ENCODE measurements around the gene ANKRD16. TPM values are rescaled to one million over a fixed set of nuclear protein-coding genes. Genes with fewer than 3 reads are reported as not detected.
"Not testable (repeated sequence)": the region's sequence is repeated elsewhere in the genome, so short reads cannot be mapped to it uniquely, and the experiment has no call there.

Gene ANKRD16
- total and polyA plus RNA-seq, 2 experiments from 2014 or later: 29.0 to 32.3 TPM

DNA sequence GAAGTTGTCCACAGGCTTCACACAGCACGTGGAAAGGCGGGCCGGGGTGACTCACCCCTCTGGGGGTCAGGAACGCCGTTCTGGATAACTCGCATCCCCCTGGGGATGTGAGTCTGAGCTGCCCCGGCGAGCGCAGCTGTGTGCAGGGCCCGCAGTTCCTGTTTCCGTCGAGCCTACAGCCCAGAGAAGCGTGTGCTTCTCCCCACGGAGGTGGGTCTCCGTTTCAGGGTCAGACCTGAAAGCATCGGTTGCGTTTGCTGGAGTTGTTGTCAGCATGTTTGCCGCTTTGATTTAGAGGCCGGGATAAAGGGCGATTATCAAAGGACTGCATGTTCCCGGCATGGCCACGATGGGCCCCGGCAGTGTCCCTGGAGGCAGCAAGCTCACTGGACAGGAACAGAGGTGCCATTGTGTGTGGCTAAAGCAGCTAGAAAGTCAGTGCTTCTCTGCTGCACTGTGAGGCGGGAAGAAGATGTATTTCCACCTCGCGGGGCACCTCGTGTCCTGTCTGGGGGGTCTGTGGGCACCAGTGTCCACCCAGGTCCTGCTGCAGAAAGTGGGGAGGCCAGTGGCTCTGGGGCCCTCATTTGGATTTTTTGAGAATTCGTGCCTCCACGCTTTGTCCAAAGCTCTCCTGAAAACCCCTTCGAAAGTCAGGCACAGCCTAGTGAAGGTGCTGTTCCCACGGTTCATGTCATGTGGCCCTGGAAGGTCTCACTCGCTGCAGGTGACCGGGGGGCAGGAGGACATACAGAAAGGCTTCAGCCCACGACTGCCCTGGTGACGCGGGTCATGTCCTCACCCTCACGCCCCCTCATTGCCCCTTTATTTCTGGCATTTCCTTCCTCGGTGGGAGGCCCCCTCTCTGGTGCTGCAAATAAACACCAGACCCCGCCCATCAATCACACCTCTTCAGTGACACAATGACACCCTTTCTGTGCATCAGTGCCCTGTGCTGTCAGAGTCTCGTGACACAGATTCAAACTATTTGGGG, 49.1 kb downstream of the ANKRD16 start:
- DNase-seq (ENCODE audit: low read depth in 1 of 2, low spot score in 1 of 2): peak; percentile 39 to 78
- no peak for TF ChIP-seq CTCF (IDR thresholded peaks at IDR 0.05; ENCODE audit: low read depth, low read length)
- H3K27ac ChIP-seq: peak overlapping the region; percentile 64

DNA sequence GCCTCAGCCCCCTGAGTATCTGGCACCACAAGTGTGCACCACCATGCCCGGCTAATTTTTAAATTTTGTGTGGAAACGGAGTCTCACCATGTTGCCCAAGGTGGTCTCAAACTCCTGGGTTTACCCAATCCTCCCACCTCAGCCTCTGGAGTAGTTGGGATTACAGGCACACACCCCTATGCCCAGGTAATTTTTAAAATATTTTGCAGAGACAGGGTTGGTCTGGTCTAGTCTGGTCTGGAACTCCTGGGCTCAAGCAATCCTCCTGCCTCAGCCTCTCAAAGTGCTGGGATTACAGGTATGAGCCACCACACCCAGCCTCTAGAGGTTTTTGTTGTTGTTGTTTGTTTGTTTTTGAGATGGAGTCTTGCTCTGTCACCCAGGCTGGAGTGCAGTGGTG, 53.5 kb downstream of the ANKRD16 start:
- H3K9me3 ChIP-seq (ENCODE audit: low read depth); H3K27ac ChIP-seq; DNase-seq (ENCODE audit: low read depth in 1 of 2, low spot score in 1 of 2); H3K4me3 ChIP-seq; H3K36me3 ChIP-seq; H3K27me3 ChIP-seq: not testable (repeated sequence)
- H3K4me1 ChIP-seq (ENCODE audit: low read depth): peaks cover 18% of the 10 kb centered on the region

More for the DNA sequence above, 49.1 kb downstream of the ANKRD16 start:
- Histone ChIP-seq H3K9me3 (ENCODE audit: low read depth) (no peaks in the 10 kb centered on the region), H3K4me1 (ENCODE audit: low read depth) (peaks cover 21% of the 10 kb centered on the region), H3K4me3 (no peak overlapping the region), H3K27me3 (no peaks in the 10 kb centered on the region), H3K36me3 (no peaks in the 10 kb centered on the region)

GRCh38 chr10:5835446-5836095, 54.1 kb downstream of the ANKRD16 start:
- Histone ChIP-seq H3K4me1 (ENCODE audit: low read depth) (peaks cover 12% of the 10 kb centered on the region), H3K27ac (no peak overlapping the region), H3K36me3 (no peaks in the 10 kb centered on the region), H3K9me3 (ENCODE audit: low read depth) (no peaks in the 10 kb centered on the region), H3K27me3 (no peaks in the 10 kb centered on the region), H3K4me3 (no peak overlapping the region)
- no peak for DNase-seq (ENCODE audit: low read depth in 1 of 2, low spot score in 1 of 2)
- TF ChIP-seq CTCF (IDR thresholded peaks at IDR 0.05; ENCODE audit: low read depth, low read length): no peak

- peak overlapping the region; percentile 71 for H3K27ac ChIP-seq
- TF ChIP-seq CTCF (IDR thresholded peaks at IDR 0.05; ENCODE audit: low read depth, low read length): no peak
- DNase-seq (ENCODE audit: low read depth in 1 of 2, low spot score in 1 of 2): peak in 1 of 2 donors; percentile 86
These were observed 55.9 kb downstream of the ANKRD16 start for GRCh38 chr10:5833814-5834213.

GRCh38 chr10:5832946-5833345, 56.7 kb downstream of the ANKRD16 start:
- Histone ChIP-seq H3K9me3 (ENCODE audit: low read depth) (no peaks in the 10 kb centered on the region), H3K4me1 (ENCODE audit: low read depth) (peaks cover 17% of the 10 kb centered on the region), H3K36me3 (no peaks in the 10 kb centered on the region), H3K27me3 (no peaks in the 10 kb centered on the region), H3K27ac (peak overlapping the region; percentile 16), H3K4me3 (no peak overlapping the region)
- no peak for TF ChIP-seq CTCF (IDR thresholded peaks at IDR 0.05; ENCODE audit: low read depth, low read length)
- DNase-seq (ENCODE audit: low read depth in 1 of 2, low spot score in 1 of 2): no peak

More at GRCh38 chr10:5833814-5834213, 55.9 kb downstream of the ANKRD16 start:
- Histone ChIP-seq H3K36me3 (no peaks in the 10 kb centered on the region), H3K4me1 (ENCODE audit: low read depth) (peaks cover 16% of the 10 kb centered on the region), H3K27me3 (no peaks in the 10 kb centered on the region), H3K9me3 (ENCODE audit: low read depth) (no peaks in the 10 kb centered on the region), H3K4me3 (no peak overlapping the region)

DNA sequence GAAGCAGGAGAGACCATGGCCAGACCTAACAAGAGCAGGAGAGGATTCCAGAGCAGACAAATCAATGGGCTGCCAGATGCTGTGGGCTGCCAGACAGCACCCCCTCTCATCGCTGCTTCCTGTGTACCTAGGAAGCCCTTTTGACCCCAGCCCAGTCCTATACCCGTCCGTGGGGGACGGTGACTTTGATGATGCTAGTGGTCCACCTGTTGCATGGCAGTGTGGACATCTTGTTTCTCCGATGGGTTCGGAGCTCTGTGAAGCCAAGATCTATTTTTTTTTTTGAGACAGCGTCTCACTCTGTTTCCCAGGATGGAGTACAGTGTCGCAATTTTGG, 58.3 kb downstream of the ANKRD16 start:
- no peaks in the 10 kb centered on the region for H3K36me3 ChIP-seq
- no peak for TF ChIP-seq CTCF (IDR thresholded peaks at IDR 0.05; ENCODE audit: low read depth, low read length)
- H3K4me3 ChIP-seq: no peak overlapping the region
- no peaks in the 10 kb centered on the region for H3K9me3 ChIP-seq (ENCODE audit: low read depth)
- no peaks in the 10 kb centered on the region for H3K27me3 ChIP-seq
- no peak for DNase-seq (ENCODE audit: low read depth in 1 of 2, low spot score in 1 of 2)
- H3K27ac ChIP-seq: peak overlapping the region; percentile 17
- H3K4me1 ChIP-seq (ENCODE audit: low read depth): peaks cover 17% of the 10 kb centered on the region
